ENCODE results near the gene SLC26A11. TPM values are rescaled to one million over a fixed set of nuclear protein-coding genes. Genes with fewer than 3 reads are reported as not detected.

SLC26A11 gene
- total RNA-seq, 2 experiments from 2014 or later, result 1.6 to 1.7 TPM

- Mint-ChIP-seq H3K9me3 (no peaks in the 10 kb centered on the region), H3K4me3 (no peak overlapping the region), H3K4me1 (ENCODE audit: low read depth) (no peaks in the 10 kb centered on the region), H3K27me3 (no peaks in the 10 kb centered on the region), H3K36me3 (ENCODE audit: low read depth) (no peaks in the 10 kb centered on the region), H3K27ac (no peak overlapping the region)
- DNase-seq (no peak), ATAC-seq (no peak)
- POLR2A ChIA-PET, result interaction anchor here (0.6 to 1.8 kb wide), 2 partner anchors 13 to 17 kb away, joined by 3 to 6 read pairs; no protein-coding TSS in a partner anchor
- CTCF ChIA-PET, result interaction anchor here (0.9 to 1.9 kb wide), 2 partner anchors 12 to 82 kb away, joined by 3 to 5 read pairs; partner anchors contain the start of gene GAA
- intact Hi-C loops (cut with micrococcal nuclease), result no loop called here
- no peak for TF ChIP-seq CTCF (IDR thresholded peaks at IDR 0.05)
Measured at GRCh38 chr17:80183581-80184422, 36.4 kb upstream of the SLC26A11 start.

GRCh38 chr17:80184423-80184714 is 35.9 kb upstream of the SLC26A11 start:
- Mint-ChIP-seq H3K27me3 (no peaks in the 10 kb centered on the region), H3K36me3 (ENCODE audit: low read depth) (no peaks in the 10 kb centered on the region), H3K9me3 (no peaks in the 10 kb centered on the region), H3K4me3 (no peak overlapping the region), H3K4me1 (ENCODE audit: low read depth) (no peaks in the 10 kb centered on the region), H3K27ac (no peak overlapping the region)
- DNase-seq (no peak), ATAC-seq (no peak)
- intact Hi-C loops (cut with micrococcal nuclease), result no loop called here
- CTCF ChIA-PET, result interaction anchor here (0.6 to 1.9 kb wide), 3 partner anchors 11 to 124 kb away, joined by 3 to 5 read pairs (median 3); no protein-coding TSS in a partner anchor
- TF ChIP-seq CTCF (IDR thresholded peaks at IDR 0.05), result no peak
- POLR2A ChIA-PET, result interaction anchor here (0.6 to 1.8 kb wide), 2 partner anchors 12 to 18 kb away, joined by 3 to 6 read pairs; no protein-coding TSS in a partner anchor

- no peak for TF ChIP-seq CTCF (IDR thresholded peaks at IDR 0.05)
- Mint-ChIP-seq H3K4me1 (ENCODE audit: low read depth) (no peaks in the 10 kb centered on the region), H3K27me3 (no peaks in the 10 kb centered on the region), H3K27ac (no peak overlapping the region), H3K4me3 (no peak overlapping the region), H3K36me3 (ENCODE audit: low read depth) (no peaks in the 10 kb centered on the region), H3K9me3 (no peaks in the 10 kb centered on the region)
- ATAC-seq (no peak), DNase-seq (no peak)
- POLR2A ChIA-PET, result no interaction called here
- CTCF ChIA-PET, result no interaction called here
- intact Hi-C loops (cut with micrococcal nuclease), result no loop called here
Measured at GRCh38 chr17:80185968-80186367, 34.3 kb upstream of the SLC26A11 start.

- H3K9me3 Mint-ChIP-seq, result no peaks in the 10 kb centered on the region
- H3K4me1 Mint-ChIP-seq (ENCODE audit: low read depth), result no peaks in the 10 kb centered on the region
- DNase-seq (no peak), ATAC-seq (no peak)
- intact Hi-C loops (cut with micrococcal nuclease), result no loop called here
- ChIA-PET CTCF (interaction anchor here (0.9 to 1.7 kb wide), 2 partner anchors 8 to 9 kb away, joined by 5 read pairs; no protein-coding TSS in a partner anchor), POLR2A (interaction anchor here (1.6 kb wide), 1 partner anchor 32 kb away, joined by 4 read pairs; no protein-coding TSS in a partner anchor)
- H3K36me3 Mint-ChIP-seq (ENCODE audit: low read depth), result no peaks in the 10 kb centered on the region
- no peak for TF ChIP-seq CTCF (IDR thresholded peaks at IDR 0.05)
- peaks cover 2% of the 10 kb centered on the region for H3K27me3 Mint-ChIP-seq
- no peak overlapping the region for H3K4me3 Mint-ChIP-seq
- no peak overlapping the region for H3K27ac Mint-ChIP-seq
Measured at GRCh38 chr17:80187090-80187489, 33.1 kb upstream of the SLC26A11 start.

GRCh38 chr17:80187515-80187941 is 32.7 kb upstream of the SLC26A11 start:
- H3K4me1 Mint-ChIP-seq (ENCODE audit: low read depth), result no peaks in the 10 kb centered on the region
- CTCF ChIA-PET, result interaction anchor here (0.9 to 1.7 kb wide), 2 partner anchors 8 kb away, joined by 5 read pairs; no protein-coding TSS in a partner anchor
- intact Hi-C loops (cut with micrococcal nuclease), result no loop called here
- H3K9me3 Mint-ChIP-seq, result no peaks in the 10 kb centered on the region
- no peaks in the 10 kb centered on the region for H3K36me3 Mint-ChIP-seq (ENCODE audit: low read depth)
- DNase-seq (no peak), ATAC-seq (no peak)
- POLR2A ChIA-PET, result interaction anchor here (1.6 kb wide), 1 partner anchor 32 kb away, joined by 4 read pairs; no protein-coding TSS in a partner anchor
- TF ChIP-seq CTCF (IDR thresholded peaks at IDR 0.05), result no peak
- no peak overlapping the region for H3K27ac Mint-ChIP-seq
- H3K27me3 Mint-ChIP-seq, result peaks cover 3% of the 10 kb centered on the region
- H3K4me3 Mint-ChIP-seq, result no peak overlapping the region
